Upper lobe of left lung (tissue), 6 donors: ENCODE results near the gene DOCK10. TPM values are rescaled to one million over a fixed set of nuclear protein-coding genes. Genes with fewer than 3 reads are reported as not detected.
A peak's percentile ranks its signal among the peaks of the same experiment; 100 is the strongest.

Experiments
- ATAC-seq, 2 donors: fragments of 200-7000 bp; cut with Tn5 transposase; one replicate each; pipeline ENCODE4 v1.9.1; 2022; ENCODE audit warnings: mild to moderate bottlenecking in 2 of 2, moderate library complexity in 2 of 2; ENCODE audit not compliant: low FRiP score in 2 of 2
- DNase-seq, 2 donors: peaks; one replicate each; pipeline ENCODE4 v3.0.0-alpha.2; 2019 to 2020
- H3K27ac ChIP-seq, 4 donors: fragments of 200-600 bp; sonication (generic); one replicate each; pipeline ENCODE4 v1.5.1; 2016 to 2019
- H3K27me3 ChIP-seq, 4 donors: fragments of 200-600 bp; sonication (generic); one replicate each; pipeline ENCODE4 v1.5.1; 2017 to 2019
- H3K36me3 ChIP-seq, 4 donors: fragments of 200-600 bp; sonication (generic); one replicate each; pipeline ENCODE4 v1.5.1; 2016 to 2019
- H3K4me1 ChIP-seq, 4 donors: fragments of 200-600 bp; sonication (generic); one replicate each; pipeline ENCODE4 v1.5.1; 2018 to 2019
- H3K4me3 ChIP-seq, 4 donors: fragments of 200-600 bp; sonication (generic); one replicate each; pipeline ENCODE4 v1.5.1; 2017 to 2019; ENCODE audit warnings: mild to moderate bottlenecking in 2 of 4, moderate library complexity in 1 of 4
- H3K9me3 ChIP-seq, 4 donors: fragments of 200-600 bp; sonication (generic); one replicate each; pipeline ENCODE4 v1.5.1; 2018 to 2019
- CTCF ChIP-seq, 6 experiments: fragments of 450-650 bp in 4 of 6; fragments of 200-600 bp in 2 of 6; sonication (generic) in 2 of 6; IDR thresholded peaks; one replicate each; pipeline ENCODE4 v1.5.1; 2016 to 2019; ENCODE audit warnings: antibody characterized with exemption in 6 of 6
- EP300 ChIP-seq, 4 donors: sonication (generic); formaldehyde crosslinking; IDR thresholded peaks; one replicate each; pipeline ENCODE4 v1.5.1; 2017; ENCODE audit warnings: antibody characterized with exemption in 4 of 4, control low read depth in 2 of 4
- POLR2A ChIP-seq, 4 donors: fragments of 450-650 bp; IDR thresholded peaks; one replicate each; pipeline ENCODE4 v1.5.1; 2016 to 2017; ENCODE audit warnings: antibody characterized with exemption in 4 of 4, mild to moderate bottlenecking in 2 of 4
- POLR2AphosphoS5 ChIP-seq, 2 donors: sonication (generic); formaldehyde crosslinking; IDR thresholded peaks; one replicate each; pipeline ENCODE4 v1.5.1; 2017; ENCODE audit warnings: antibody characterized with exemption in 2 of 2
- WGBS, 2 donors: methylation state at CpG; one replicate each; pipeline ENCODE4 v1.1.5; 2017 to 2018; 5-methylcytosine and 5-hydroxymethylcytosine counted together
- total RNA-seq, 6 donors: library from RNA; depleted of rRNA in 4 of 6; stranded (reverse); fragments of >200 nt in 4 of 6; gene quantifications; one replicate each; pipeline versions ENCODE4 v1.1.0 to v1.2.1, GENCODE V29; 2016 to 2021
- donor health status: DM: no; HTN: no; CAD: no; lungs with moderate emphysema.
- donor health status: DM: no; HTN: yes; CAD: no; lungs with severe emphysema.

The DOCK10 gene
- total RNA-seq, 6 donors from 2014 or later: 17.6 to 127 (median 39.9) TPM

GRCh38 chr2:224893848-224894247 is 148.4 kb downstream of the DOCK10 start:
- H3K4me3 ChIP-seq: no peak overlapping the region
- 70 to 78% methylated on average over 2 of the region's 2 CpGs for WGBS, 2 donors
- no peaks in the 10 kb centered on the region for H3K36me3 ChIP-seq
- no peak for ATAC-seq
- DNase-seq: no peak
- H3K27ac ChIP-seq: no peak overlapping the region
- no peaks in the 10 kb centered on the region for H3K9me3 ChIP-seq
- no peak for TF ChIP-seq EP300 (IDR thresholded peaks at IDR 0.05)
- TF ChIP-seq CTCF (IDR thresholded peaks at IDR 0.05): no peak
- no peak for TF ChIP-seq POLR2AphosphoS5 (IDR thresholded peaks at IDR 0.05)
- no peak for TF ChIP-seq POLR2A (IDR thresholded peaks at IDR 0.05)
- H3K4me1 ChIP-seq: peaks cover 0 to 3% (median 0%) of the 10 kb centered on the region in 4 donors
- H3K27me3 ChIP-seq: no peaks in the 10 kb centered on the region

- Histone ChIP-seq H3K27me3 (no peaks in the 10 kb centered on the region), H3K4me1 (peaks cover 0 to 3% (median 0%) of the 10 kb centered on the region in 4 donors), H3K36me3 (no peaks in the 10 kb centered on the region), H3K27ac (no peak overlapping the region), H3K9me3 (no peaks in the 10 kb centered on the region), H3K4me3 (no peak overlapping the region)
- ATAC-seq (peak; percentile 30 to 46), DNase-seq (peak in 1 of 2 donors; percentile 28)
- 80 to 82% methylated on average over 6 of the region's 6 CpGs for WGBS, 2 donors
- no peak for TF ChIP-seq EP300 (IDR thresholded peaks at IDR 0.05)
Observed at GRCh38 chr2:224892574-224893204, 149.6 kb downstream of the DOCK10 start.

- DNase-seq: no peak
- H3K4me1 ChIP-seq: peaks cover 0 to 3% (median 0%) of the 10 kb centered on the region in 4 donors
- no peak overlapping the region for H3K4me3 ChIP-seq
- no peaks in the 10 kb centered on the region for H3K9me3 ChIP-seq
- no peaks in the 10 kb centered on the region for H3K36me3 ChIP-seq
- TF ChIP-seq POLR2AphosphoS5 (IDR thresholded peaks at IDR 0.05): no peak
- no peak for TF ChIP-seq EP300 (IDR thresholded peaks at IDR 0.05)
- no peak for TF ChIP-seq CTCF (IDR thresholded peaks at IDR 0.05)
- no peak for TF ChIP-seq POLR2A (IDR thresholded peaks at IDR 0.05)
- no peak overlapping the region for H3K27ac ChIP-seq
- WGBS, 2 donors: 53 to 59% methylated on average over 3 of the region's 3 CpGs
- no peak for ATAC-seq
- no peaks in the 10 kb centered on the region for H3K27me3 ChIP-seq
Observed at GRCh38 chr2:224890372-224890771, 151.9 kb downstream of the DOCK10 start.

- H3K4me1 ChIP-seq: peaks cover 0 to 8% (median 2%) of the 10 kb centered on the region in 4 donors
Observed at GRCh38 chr2:224887141-224887540, 155.1 kb downstream of the DOCK10 start.

More at GRCh38 chr2:224887141-224887540, 155.1 kb downstream of the DOCK10 start:
- Histone ChIP-seq H3K27ac (no peak overlapping the region), H3K36me3 (peaks cover 0 to 2% (median 0%) of the 10 kb centered on the region in 4 donors), H3K9me3 (no peaks in the 10 kb centered on the region), H3K4me3 (no peak overlapping the region), H3K27me3 (no peaks in the 10 kb centered on the region)
- WGBS, 2 donors: 93 to 96% methylated on average over 1 of the region's 1 CpG
- no peak for DNase-seq
- no peak for ATAC-seq
- TF ChIP-seq POLR2A (IDR thresholded peaks at IDR 0.05) (no peak), CTCF (IDR thresholded peaks at IDR 0.05) (peak in 1 of 6 experiments; percentile 12)
